GM19467 (cell line): ENCODE results near the gene NPTX1.

Experiments used
- ATAC-seq: cut with Tn5 transposase; IDR thresholded peaks from one replicate; pipeline ENCODE4 v1.9.1; 2021; ENCODE audit warnings: mild to moderate bottlenecking, moderate library complexity; ENCODE audit not compliant: unreplicated experiment

NPTX1 gene

DNA sequence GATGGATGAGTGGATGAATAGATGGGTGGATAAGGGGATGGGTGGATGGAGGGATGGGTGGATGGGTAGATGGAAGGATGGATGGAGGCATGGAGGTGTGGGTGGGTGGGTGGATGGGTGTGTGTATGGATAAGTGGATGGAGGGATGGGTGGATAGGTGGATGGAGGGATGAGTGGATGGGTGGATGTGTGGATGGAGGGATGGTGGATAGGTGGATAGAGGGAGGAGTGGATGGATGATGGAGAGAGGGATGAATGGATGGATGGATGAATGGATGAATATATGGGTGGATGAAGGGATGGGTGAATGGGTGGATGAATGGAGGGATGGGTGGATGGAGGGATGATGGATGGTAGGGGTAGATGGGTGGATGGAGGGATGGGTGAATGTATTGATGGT, 27.5 kb upstream of the NPTX1 start:
- no peak for ATAC-seq

DNA sequence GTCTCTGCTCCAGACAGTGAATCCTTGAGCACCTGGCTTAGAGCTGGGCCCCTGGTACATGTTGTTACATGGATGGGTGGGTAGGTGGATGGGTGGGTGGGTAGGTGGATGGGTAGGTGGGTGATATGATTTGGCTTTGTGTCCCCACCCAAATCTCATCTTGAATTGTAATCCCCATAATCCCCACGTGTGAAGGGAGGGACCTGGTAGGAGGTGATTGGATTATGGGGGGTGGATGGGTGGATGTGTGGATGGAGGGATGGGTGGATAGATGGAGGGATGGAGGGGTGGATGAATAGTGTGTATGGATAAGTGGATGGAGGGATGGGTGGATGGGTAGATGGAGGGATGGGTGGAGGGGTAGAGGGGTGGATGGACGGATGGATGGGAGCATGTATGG, 26.6 kb upstream of the NPTX1 start:
- no peak for ATAC-seq

DNA sequence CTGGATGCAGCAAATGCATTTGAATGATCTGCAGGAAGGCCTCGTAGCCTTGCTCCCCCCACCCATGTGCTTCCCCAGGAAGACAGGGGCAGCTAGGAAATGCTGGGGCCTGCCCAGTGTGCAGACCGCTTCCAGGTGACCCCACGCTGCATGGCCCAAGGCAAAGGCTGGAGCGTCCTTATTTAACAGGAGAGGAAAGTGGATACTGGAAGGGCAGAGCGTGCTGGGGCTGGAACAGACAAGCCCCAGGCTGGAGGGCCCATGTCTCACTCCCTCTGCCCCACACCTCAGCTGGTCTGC, 26.1 kb upstream of the NPTX1 start:
- no peak for ATAC-seq

DNA sequence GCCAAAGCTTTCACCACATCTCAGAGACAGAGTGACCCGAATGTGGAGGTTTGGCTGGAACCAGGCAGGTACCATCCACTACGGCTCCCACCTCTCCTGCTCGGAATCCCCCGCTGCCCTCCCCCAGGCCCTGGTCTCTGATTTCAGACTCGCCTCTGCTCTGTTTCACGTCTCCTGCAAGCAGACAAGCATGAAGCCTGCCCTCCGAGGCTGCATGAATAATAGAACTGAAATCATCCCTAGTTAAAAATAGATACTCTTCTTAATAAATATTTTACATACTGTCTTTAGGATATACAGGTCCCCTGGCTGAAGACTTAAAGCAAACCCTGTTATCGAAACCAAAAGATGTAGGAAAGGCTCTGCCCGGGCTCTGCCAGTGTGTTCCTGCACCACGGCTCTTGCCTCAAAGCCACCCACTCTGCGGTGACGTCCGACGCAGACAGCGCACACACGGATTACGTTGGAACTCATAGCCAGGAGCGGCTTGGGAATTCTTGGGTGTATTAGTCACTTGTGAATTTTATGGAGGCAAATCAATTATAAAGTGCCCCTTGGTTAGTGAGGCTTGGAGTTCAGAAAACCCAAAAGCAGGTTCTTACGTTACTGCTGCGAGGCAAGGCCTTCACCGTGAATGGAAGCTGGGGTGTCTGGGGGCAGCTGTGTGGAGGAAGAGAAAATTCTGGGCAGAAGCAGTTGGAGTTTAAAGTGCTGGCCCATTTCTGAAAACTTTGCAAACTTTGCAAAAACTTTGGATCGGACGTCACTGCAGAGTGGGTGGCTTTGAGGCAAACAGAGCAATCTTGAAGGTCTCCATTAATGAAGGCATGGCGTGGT, 25.6 kb upstream of the NPTX1 start:
- no peak for ATAC-seq

DNA sequence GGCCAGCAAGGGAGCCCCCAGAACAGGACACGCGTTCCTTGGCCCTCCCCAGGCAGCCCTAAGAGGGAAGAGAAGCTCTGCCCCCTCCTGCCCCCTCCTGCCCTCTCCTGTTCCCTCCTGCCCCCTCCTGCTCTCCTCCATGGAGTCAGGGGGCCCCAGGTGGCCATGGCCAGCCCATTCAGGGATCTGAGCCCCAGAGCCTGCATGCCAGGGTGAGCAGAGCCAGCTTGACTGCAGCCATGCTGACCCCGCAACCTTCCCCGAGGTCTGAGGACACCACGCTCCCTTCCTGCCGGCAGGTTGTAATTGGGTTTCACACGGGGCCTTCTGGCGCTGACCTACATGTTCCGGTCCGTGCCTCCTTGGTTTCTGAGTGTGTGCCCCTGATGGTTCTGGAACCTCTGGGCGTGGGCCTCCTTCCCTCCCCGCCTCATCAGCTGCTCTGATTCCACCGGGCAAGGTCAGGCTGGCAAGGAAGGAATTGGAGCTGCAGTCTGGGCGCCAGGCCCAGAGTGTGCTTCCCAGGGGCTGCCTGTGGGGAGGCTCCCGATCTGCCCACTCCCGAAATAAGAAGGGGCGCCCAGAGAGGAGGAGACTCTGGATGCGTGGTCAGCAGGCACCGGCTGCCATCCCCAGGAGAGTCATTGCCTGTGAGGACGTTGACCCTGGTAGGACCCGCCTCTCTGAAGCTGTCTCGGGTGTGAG, 23.7 kb upstream of the NPTX1 start:
- no peak for ATAC-seq

DNA sequence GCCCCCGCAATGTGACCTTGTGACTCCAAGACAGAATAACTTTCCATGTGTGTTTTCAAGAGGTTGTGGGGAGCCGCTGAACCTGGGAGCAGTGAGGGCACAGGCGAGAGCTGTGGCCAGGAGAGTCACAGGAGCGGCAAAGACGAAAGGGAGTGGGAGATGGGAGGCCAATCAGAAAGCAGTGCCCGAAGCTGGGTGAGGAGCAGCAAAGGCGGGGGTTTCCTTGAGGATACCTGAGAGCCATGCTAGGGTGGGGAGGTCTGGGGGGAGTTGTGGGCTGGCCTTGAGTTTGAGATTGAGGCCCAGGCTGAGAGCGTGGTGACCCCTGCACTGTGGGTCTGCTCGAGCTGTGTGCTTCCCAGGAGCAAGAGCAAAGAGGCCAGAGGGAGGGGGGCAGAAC, 23.2 kb upstream of the NPTX1 start:
- ATAC-seq: no peak

DNA sequence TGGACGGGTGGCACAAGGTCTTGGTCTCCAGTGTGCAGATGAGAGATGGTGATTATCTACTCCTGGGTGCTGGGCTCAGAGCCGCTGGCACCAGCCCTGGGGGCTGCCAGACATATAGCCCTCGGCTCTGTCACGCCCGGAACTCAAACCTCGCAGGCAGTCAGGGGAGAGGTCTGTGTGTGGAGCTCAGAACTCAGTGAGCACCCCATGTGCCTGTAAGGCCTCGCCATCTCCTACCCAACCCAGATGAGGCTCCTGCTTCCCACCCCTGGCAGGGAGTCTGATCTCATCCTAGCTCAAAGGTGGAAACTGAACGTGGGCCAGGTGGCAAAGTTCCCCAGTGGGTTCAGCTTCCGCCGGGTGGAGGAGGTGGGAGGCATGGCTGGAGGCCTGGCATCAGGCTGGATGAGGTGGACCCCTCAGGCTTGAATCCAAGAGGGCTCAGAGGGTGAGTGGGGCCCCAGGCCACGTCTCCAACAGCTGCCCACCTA, 22.6 kb upstream of the NPTX1 start:
- ATAC-seq: no peak

DNA sequence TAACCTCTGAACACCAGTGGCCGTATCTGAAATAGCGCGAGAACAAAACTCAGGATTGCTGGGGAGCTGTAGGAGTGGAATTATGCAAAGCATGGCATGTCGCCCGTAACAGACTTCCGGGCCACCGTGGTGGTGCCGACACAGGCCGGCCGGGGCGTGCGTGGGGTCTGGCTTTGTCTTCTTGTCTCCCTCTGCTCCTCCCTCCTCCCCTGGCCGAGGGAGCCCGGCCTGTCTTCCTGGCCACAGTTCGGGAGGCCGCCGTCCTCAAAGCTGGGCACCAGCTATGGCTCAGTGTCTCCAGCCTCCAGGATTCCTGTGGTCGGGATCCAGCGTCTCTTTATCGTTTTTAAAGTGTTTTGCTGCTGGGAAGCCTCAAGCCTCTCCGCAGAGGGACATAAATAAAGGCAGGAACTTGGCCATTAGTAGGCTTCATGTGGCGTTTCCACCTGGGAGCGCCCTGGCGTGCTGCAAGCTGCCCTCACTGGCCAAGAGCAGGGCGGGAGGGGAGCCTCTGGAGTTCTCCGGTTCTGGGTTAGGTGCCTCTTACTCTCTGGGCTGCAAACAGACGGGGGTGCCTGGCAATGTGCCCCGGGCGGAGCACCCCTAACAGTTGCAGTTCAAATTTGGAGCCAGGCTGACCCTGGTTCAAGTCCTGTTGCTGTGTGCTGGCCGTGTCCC, 22.0 kb upstream of the NPTX1 start:
- no peak for ATAC-seq

DNA sequence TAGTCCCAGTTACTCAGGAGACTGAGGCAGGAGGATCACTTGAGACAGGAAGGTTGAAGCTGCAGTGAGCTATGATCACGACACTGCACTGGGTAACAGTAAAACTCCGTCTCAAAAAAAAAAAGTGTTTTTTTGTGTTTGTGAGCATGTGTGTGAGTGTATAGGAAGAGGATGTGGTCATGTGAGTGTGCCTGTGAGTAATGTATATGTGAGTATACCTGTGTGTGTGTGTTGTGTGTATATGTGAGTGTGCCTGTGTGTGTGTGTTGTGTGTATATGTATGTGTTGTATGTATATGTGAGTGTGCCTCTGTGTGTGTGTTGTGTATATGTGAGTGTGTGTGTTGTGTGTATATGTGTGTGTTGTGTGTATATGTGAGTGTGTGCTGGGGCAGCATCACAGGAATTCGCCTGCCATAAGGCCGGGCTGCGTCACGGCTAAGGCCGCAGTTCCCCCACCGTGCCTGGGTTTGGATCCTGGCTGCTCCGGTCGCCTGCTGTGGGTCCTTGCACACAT, 21.4 kb upstream of the NPTX1 start:
- no peak for ATAC-seq

DNA sequence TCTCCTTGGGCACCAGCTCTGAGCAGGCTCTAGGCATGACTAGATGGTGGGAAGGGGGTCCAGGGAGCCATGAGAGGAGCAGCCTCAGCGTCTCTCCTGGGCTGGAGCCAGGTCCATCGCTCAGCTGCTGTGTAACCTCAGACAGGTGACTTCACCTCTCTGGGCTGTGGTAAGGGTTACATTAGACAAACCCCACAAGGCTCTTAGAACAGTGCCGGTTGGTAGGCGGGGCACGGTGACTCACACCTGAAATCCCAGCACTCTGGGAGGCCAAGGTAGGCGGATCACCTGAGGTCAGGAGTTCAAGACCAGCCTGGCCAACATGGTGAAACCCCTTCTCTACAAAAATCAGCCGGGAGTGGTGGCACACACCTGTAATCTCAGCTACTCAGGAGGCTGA, 18.1 kb upstream of the NPTX1 start:
- ATAC-seq: no peak

DNA sequence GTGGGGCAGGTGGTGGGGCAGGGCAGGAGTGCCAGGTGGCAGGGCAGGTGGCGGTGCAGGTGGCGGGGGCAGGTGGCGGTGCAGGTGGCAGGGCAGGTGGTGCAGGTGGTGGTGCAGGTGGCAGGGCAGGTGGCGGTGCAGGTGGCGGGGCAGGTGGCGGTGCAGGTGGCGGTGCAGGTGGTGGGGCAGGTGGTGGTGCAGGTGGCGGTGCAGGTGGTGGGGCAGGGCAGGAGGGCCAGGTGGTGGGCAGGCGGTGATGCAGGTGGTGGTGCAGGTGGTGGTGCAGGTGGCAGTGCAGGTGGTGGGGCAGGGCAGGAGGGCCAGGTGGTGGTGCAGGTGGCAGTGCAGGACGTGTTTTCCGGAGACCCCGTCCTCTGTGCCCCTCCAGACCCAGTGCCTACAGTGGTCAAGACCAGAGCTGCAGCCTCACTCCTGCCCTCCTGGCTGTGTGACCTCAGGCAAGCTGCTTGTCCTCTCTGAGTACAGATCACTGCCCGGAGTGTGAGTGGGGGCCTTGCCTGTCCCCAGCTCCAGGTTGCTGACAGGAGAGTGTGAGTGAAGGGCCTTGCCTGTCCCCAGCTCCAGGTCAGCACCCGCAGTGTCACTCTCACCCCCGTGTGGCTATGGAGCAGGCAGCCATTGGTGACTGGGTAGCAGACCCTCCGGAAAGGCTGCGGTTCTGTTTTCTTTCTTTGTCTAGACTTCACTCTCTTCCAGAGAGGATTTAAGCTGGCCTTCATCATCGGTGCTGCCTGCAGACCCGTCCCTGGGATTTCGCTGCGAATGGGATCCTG, 16.1 kb upstream of the NPTX1 start:
- ATAC-seq: no peak

DNA sequence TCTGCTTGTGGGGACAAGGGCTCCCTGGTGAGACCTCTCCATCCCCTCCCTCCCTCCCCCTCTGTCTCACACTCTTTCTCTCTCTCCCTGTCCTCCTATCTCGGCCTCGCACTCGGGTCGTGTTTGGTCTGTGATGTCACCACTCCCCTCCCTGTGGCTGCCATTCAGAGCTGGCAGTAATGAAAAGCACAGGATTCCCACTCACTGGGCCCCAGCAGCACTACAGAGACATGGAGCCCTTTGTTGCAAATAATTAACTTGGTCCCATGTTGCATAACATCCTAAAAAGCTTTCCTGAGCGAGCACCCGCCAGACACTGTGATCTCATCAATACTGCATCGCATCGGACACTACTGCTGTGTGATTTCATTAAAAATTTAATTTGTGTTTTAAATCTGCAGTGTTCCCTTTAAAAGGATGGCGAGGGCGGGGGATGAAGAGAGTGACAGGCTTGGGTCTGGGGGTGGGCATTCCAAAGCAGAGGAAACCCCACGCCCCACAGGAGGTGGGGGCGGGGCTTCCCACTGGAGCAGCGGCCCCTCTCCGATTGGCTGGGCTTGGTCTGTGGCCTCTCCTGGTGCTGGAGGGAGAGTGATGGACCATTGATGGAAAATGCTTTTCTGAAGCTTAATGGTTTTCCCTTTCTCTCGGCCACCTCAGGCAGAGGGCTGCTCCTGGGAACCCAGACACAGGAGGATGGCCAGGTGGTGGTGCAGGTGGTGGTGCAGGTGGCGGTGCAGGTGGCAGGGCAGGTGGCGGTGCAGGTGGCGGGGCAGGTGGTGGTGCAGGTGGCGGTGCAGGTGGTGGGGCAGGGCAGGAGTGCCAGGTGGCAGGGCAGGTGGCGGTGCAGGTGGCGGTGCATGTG, 15.3 kb upstream of the NPTX1 start:
- no peak for ATAC-seq

DNA sequence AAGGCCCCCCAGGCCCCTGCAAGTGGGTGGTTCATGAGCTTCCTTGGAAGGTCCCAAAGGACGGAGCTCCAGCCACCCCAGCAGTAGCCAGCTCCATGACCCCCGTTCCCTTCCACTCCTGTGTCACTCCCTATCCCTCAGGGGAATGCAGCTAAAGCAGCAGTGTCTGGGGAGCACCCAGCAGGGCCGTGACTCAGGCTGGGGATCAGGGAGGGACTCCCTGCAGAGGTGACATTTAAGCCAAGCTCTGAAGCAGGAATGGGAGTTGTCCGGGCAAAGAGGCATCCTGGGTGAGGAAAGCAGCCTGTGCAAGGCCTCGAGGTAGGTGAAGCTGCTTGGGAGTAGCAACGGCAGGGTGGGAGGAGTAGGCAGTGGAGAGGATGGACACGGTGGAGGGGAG, 11.1 kb upstream of the NPTX1 start:
- ATAC-seq: no peak

DNA sequence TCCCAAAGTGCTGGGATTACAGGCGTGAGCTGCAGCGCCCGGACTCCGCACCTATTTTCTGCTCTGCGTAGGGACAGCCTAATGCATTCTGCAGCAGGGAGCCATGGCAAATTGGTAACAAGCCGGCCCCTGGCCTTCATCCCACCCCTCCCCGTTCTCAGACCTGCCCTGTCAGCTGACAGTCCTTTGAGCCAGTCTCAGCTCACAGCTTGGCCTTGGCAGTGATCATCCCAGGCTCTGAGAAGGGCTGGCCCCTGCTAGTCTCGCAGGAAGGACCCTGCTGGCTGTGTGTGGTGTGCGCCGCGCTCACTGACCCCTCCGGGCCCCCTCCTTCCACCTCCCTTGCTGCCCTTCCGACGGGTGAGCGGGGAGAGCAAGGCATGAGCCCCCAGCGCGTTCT, 10.3 kb upstream of the NPTX1 start:
- ATAC-seq: no peak

DNA sequence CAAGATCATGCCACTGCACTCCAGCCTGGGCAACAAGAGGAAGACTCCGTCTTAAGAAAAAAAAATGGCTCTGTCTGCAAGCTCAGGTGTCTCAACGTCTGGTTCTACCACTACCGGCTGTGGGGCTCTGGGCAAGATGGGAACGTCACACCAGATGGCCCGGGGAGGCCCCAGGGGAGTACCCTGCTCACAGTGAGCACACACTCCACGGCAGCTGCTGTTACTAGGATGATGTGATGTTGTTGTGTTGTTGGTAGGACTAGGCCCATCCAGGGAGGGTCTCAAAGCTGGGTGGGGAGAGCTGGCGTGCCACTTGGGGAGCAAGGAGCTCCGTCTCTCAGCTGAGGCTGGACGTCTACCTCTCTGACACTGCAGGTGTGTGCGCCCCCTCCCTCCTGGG, 9.4 kb upstream of the NPTX1 start:
- ATAC-seq: no peak

DNA sequence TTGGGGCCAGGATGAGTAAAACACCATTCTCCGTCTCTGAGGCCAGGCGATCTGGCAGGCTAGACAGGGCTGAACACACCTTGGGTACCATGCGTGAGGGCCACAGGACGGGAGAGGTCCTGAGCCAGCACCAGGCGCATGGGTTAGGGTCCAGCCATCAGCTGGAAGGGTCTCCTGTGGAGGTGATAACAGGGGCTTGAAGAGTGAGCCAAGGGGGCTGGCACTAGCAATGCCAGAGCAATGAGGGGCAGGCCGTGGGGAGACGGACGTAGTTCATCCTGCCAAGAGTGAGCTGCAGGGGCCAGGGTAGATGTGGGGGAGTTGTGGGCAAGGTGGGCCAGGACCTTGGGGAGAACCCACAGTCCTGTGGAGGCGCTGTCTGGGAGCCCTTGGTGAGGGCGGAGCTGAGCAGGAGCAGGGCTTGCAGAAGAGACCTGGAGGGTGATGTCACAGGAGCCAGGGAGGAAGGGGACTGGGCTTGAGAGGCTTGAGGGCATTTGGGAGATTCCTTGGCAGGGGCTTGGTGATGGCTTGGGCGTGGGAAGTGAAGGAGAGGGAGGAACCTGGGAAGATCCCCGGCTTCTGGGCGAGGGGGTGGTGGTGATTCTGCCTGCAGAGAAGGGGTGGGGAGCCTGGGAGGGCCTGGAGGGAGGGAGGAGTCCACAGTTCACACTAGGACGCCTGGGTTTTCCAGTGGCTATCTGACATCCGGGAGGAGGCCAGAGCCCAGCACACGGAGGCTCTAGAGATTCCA, 6.3 kb upstream of the NPTX1 start:
- no peak for ATAC-seq

DNA sequence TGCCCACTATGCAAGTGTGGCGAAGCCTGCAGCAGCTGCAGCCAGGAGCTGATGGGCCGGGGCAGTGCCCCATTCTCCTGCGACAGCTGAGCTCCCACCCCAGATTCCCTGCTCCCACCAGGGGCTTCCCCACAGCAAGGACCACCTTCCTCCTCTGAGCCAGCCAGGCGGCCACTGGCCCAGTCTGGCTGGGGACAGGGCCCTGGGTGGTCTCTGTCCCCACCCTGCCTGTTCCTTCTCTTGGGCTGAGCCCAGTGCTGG, 5.6 kb upstream of the NPTX1 start:
- no peak for ATAC-seq

DNA sequence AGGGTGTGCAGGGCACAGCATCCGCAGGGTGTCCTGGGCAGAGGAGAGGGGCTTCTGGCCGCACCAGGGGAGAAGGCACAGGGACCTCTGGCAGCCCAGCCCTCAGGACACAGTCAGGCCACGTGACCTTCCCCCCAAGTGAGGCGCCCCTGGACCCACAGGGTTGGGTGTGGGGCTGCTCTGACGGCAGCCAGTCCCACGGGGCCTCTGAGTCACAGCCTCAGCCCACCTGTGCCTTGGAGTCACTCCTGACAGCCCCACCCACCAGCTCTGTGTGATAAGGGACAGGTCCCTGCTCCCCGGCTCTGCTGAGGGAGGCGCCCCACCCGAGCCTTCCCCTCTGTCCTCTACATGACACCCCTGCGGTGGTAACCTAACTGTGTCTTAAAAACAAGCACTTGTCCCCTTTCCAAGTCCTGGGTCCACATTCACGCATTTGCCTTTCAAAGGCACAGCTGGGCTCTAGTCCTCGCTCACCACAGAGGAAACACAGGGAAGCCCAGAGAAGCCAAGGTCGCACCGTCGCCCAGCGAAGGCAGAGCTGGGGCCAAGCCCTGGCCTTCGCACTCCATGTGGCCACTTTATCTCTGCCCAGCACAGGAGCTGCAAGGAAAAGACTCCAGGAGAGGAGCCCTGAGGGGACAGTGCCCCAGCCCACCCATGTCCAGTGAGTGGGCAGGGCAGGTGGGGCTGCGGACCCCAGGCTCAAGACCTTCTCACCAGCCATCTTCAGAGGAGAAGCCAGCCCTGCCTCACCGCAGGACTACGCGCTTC, 5.1 kb upstream of the NPTX1 start:
- no peak for ATAC-seq

DNA sequence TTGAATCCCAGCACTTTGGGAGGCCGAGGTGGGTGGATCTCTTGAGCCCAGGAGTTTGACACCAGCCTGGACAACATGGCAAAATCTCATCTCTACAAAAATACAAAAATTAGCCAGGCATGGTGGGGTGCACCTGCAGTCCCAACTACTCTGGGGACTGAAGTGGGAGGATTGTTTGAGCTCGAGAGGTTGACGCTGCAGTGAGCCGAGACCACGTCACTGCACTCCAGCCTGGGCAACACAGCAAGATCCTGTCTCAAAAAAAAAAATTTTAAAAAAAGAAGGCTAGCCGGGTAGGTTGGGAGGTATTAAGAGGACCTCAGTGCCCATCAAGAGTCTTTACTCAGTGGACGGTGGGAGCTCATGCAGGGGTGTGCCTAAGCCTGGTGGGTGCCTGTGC, 3.8 kb upstream of the NPTX1 start:
- ATAC-seq: no peak
